T47D (cell line): Measurements from ENCODE around the gene COMTD1.
A peak's percentile ranks its signal among the peaks of the same experiment; 100 is the strongest.

Source experiments
- DNase-seq, 2 experiments: peaks; one replicate each; pipeline versions ENCODE4 v3.0.0 to v3.0.0-alpha.2; 2011 to 2012; ENCODE audit warnings: low read depth in 1 of 2, low spot score in 1 of 2
- JUND ChIP-seq: IDR thresholded peaks from 2 replicates; pipeline ENCODE4 v1.6.1; 2012; ENCODE audit warnings: low read depth
- in situ Hi-C: cut with HindIII; loops from 2 replicates; pipeline ENCODE4 v1.10.0; 2016; ENCODE audit warnings: low sequenced_read_pairs, low pct_unique_long_range_greater_than_20kb

COMTD1 gene

DNA sequence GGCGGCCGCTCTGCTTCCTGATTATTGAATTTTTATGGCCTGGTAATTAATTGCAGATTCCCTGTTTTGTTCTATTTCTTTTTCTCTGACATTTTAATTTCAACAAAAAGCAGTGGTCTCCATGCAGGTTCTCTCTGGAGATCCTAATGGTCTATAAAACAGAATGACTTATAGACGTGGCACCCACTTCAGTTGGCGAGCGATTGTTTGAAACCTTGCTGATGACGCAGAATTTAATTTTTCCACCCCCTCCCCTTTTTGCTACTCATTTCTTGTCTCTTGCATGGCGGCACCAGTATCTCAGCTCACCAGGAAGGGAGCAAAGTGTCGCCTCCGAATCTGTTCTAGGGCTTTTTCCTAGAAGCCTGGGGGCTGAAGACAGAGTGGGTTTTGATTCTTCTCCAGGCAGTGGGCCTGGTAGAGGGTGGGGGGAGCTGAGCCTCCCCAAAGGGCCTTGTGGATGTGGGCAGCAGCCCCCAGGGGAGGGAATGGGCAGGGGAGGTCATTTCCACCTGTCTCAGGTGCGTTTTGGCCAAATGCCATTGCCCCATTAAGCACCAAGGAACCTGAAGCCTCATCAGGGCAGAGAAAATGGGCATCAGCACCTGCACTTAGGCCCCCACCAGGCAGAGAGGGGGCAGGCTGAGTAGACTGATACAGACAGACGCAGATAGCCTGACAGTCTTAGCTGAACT is 3.5 kb upstream of the COMTD1 start:
- in situ Hi-C loops: no loop called here
- no peak for DNase-seq
- no peak for TF ChIP-seq JUND

- in situ Hi-C loops: no loop called here
- TF ChIP-seq JUND: no peak
- DNase-seq: no peak
These were observed 2.7 kb upstream of the COMTD1 start for GRCh38 chr10:75238182-75239095.

GRCh38 chr10:75236178-75236825 is 545 bp upstream of the COMTD1 start:
- no peak for TF ChIP-seq JUND
- in situ Hi-C loops: no loop called here
- no peak for DNase-seq

- no peak for TF ChIP-seq JUND
- no peak for DNase-seq
- in situ Hi-C loops: no loop called here
These were observed 928 bp downstream of the COMTD1 start for GRCh38 chr10:75234683-75235374.

DNA sequence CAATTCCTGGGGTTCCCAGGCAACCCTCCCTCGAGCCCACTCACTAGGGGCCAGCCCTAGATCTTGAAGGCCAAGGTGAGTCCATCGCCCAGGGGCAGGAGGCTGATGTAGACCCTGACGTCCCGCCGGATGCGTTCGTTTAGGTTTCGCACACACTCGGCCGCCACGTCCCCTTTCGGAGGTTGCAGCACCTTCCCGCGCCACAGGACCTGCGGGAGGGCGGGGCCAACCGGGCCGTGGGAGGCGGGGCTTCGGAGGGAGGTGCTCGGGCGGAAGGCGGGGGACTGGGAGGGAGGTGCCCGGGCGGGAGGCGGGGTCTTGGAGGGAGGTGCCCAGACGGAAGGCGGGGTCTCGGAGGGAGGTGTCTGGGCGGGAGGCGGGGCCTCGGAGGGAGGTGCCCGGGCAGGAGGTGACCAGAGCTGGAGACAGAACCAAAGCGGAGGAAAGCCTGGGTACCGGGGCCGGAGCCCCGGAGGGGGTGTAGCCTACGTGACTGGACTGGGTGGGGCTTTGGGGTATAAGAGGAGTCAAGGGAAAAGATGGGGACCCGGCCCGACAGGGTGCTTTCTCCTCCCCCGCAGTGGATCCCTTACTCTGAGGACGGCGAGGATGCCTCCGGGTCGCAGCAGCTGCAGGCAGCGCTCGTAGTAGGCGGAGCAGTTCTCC is 1.6 kb downstream of the COMTD1 start:
- DNase-seq: peak; percentile 94 to 99
- in situ Hi-C loops: no loop called here
- no peak for TF ChIP-seq JUND

- no peak for TF ChIP-seq JUND
- DNase-seq: peak in 1 of 2 experiments; percentile 46
- in situ Hi-C loops: no loop called here
These were observed 2.2 kb downstream of the COMTD1 start for GRCh38 chr10:75233444-75234016.

GRCh38 chr10:75231672-75232581 is 3.8 kb downstream of the COMTD1 start:
- in situ Hi-C loops: no loop called here
- no peak for TF ChIP-seq JUND
- DNase-seq: no peak

GRCh38 chr10:75230600-75231038 is 5.1 kb downstream of the COMTD1 start:
- in situ Hi-C loops: no loop called here
- peak; percentile 85 to 93 for DNase-seq
- TF ChIP-seq JUND: no peak

- DNase-seq: no peak
- in situ Hi-C loops: no loop called here
- no peak for TF ChIP-seq JUND
These were observed 5.8 kb downstream of the COMTD1 start for GRCh38 chr10:75229971-75230370.

DNA sequence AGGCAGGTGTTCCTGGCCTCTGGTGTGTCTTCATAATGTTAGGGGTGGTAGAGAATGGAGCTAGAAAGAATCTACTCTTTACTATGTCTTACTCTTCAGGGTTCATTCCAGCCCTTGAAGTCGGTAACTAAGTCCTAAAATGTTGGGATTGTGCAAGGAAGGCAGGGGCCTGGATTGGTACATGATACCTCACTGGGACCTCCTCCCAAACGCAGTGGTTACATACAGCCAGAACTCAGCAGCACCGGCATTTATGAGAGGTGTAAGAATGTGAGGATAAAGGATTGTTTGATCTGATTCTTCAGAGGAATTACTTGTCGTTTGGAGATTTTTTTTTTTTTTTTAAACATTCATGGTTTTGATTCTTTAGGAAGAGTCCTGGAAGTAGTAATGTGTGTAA is 6.9 kb downstream of the COMTD1 start:
- no peak for DNase-seq
- no peak for TF ChIP-seq JUND
- in situ Hi-C loops: no loop called here

- in situ Hi-C loops: no loop called here
- DNase-seq: no peak
- TF ChIP-seq JUND: no peak
These were observed 7.5 kb downstream of the COMTD1 start for GRCh38 chr10:75228278-75228677.
